ENCODE results near the gene NR6A1. TPM values are rescaled to one million over a fixed set of nuclear protein-coding genes. Genes with fewer than 3 reads are reported as not detected.

The NR6A1 gene
- total RNA-seq, 1 donor, result 1.2 TPM

- no peak overlapping the region for H3K4me3 ChIP-seq (ENCODE audit: low read depth, low read length)
- DNase-seq (ENCODE audit: low read depth), result no peak
- no peak for TF ChIP-seq CTCF (IDR thresholded peaks at IDR 0.05; ENCODE audit: insufficient read depth, low read length)
Measured at GRCh38 chr9:124558777-124559470, 212.2 kb downstream of the NR6A1 start.

DNA sequence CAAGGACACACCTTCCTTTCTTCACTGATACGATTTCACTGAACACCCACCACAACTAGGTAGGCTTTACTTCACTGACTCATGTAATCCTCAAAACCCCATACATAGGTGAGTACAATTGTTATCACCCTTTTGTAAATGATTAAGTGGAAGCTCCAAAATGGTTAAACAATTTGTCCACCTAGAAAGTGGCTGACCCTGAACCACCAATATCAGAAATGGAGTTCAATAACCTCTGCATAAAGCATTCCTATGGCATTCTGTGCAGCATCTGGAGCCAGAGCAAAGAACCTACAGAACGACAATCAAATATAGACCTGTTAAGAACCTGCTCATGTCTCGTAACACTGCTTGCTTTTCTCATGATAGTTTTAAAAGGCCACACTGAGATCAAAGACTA lies 213.2 kb downstream of the NR6A1 start:
- no peak overlapping the region for H3K4me3 ChIP-seq (ENCODE audit: low read depth, low read length)
- no peak for TF ChIP-seq CTCF (IDR thresholded peaks at IDR 0.05; ENCODE audit: insufficient read depth, low read length)
- no peak for DNase-seq (ENCODE audit: low read depth)

- DNase-seq (ENCODE audit: low read depth), result no peak
- H3K4me3 ChIP-seq (ENCODE audit: low read depth, low read length), result no peak overlapping the region
- no peak for TF ChIP-seq CTCF (IDR thresholded peaks at IDR 0.05; ENCODE audit: insufficient read depth, low read length)
Measured at GRCh38 chr9:124555043-124555442, 216.1 kb downstream of the NR6A1 start.

DNA sequence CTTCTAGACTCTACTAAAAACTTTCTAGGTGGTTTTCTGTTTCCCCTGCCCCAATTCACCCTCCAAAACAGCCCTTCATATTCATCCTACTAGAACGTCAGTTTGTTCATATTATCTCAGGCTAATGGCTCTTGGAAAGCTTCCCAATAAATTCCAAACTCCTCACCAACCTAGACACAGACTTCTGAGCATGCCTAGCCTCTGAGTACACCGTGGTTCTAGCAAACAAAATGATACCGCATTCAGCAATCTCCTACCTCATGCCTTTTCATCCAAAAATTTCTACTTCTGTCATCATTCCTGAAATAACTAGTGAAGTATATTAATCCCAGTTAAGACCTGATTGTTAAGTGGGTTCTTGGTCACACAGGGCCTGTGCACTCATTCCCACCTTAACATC lies 217.4 kb downstream of the NR6A1 start:
- no peak for TF ChIP-seq CTCF (IDR thresholded peaks at IDR 0.05; ENCODE audit: insufficient read depth, low read length)
- DNase-seq (ENCODE audit: low read depth), result peak; percentile 57
- no peak overlapping the region for H3K4me3 ChIP-seq (ENCODE audit: low read depth, low read length)

DNA sequence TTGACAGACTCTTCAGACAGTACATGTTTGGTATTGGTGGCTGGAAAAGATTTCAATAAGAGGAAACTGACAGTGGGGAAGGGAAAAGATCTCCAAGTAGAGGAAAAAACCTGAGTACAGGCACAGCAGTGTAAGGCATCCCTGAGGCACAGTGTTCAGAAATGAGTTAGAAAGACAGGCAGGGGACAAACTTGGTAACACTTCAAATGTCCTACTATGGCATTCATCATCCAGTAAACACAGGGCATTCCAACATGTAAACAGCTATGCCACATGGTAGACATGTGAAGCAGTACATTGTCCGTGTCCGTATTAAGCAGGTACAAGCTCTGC lies 218.9 kb downstream of the NR6A1 start:
- no peak for DNase-seq (ENCODE audit: low read depth)
- H3K4me3 ChIP-seq (ENCODE audit: low read depth, low read length), result no peak overlapping the region
- no peak for TF ChIP-seq CTCF (IDR thresholded peaks at IDR 0.05; ENCODE audit: insufficient read depth, low read length)

DNA sequence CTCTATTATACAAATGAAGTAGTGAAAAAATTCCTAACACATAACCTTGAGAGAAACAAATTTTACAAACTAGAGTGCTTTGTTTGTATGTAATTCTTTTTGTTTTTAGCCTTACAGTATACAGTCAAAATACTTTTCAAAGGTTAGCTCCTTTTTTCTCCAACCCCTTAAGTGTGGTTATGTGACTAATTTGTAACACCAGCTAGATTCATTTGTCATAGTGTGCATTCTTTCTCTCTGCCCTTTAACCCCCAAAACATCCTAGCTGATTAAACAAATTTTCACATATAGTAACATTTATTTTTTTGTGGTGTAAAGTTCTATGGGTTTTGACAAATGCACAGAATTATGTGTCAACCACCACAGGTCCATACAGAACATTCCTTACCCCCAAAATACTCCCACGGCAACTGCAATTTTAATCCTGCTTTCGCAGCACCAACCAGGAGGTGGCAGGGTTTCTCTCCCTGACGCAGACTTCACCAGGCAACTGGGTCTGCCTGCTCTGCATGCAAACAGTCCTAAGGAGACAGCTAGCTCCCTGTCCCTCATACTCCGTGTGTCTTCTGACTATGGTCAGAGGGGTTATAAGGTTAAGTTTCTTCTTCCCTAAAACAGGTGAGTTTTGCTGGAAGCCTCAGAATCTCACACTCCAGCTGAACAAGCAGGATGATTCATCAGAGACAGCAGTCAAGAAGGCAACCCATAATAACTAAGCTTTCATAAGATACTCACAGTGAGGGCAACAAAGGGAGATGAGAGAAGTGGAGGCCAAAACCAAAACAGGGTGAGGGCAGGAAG lies 219.4 kb downstream of the NR6A1 start:
- peak; percentile 56 for DNase-seq (ENCODE audit: low read depth)
- peak; percentile 75 for TF ChIP-seq CTCF (IDR thresholded peaks at IDR 0.05; ENCODE audit: insufficient read depth, low read length)

More for the DNA sequence above, 219.4 kb downstream of the NR6A1 start:
- H3K4me3 ChIP-seq (ENCODE audit: low read depth, low read length), result no peak overlapping the region

Measured in fibroblast of the aortic adventitia (primary cell).